IPS DF 4.7 (cell line): ENCODE measurements around the gene HSD3B2.
A peak's percentile ranks its signal among the peaks of the same experiment; 100 is the strongest.
"Not testable (repeated sequence)": the region's sequence is repeated elsewhere in the genome, so short reads cannot be mapped to it uniquely, and the experiment has no call there.

Source experiments
- DNase-seq: peaks from one replicate; pipeline ENCODE4 v3.0.0-alpha.2; 2013; ENCODE audit warnings: low spot score; ENCODE audit errors: extremely low read depth

Gene HSD3B2

DNA sequence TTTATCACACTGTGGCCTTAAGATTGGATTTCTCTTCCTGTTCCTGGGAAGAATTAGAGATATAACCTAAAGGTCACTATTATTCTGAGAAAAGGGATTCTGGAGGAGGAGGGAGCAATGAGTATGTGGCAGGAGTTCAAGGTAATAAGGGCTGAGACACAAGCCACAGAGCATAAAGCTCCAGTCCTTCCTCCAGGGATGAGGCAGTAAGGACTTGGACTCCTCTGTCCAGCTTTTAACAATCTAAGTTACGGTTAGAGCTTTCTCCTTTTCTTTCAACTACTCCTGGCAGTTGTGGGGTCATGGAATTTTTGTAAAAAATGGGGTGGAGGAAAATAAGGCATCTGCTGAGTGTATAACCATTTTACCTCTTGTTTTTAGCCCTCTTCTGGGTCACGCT lies at the start of gene HSD3B2:
Gene HSD3B2, plus strand, starts transcription at position 201 of the 400 bp plus-strand sequence. CDS start 270 bp downstream, outside the sequence.
- no peak for DNase-seq

DNA sequence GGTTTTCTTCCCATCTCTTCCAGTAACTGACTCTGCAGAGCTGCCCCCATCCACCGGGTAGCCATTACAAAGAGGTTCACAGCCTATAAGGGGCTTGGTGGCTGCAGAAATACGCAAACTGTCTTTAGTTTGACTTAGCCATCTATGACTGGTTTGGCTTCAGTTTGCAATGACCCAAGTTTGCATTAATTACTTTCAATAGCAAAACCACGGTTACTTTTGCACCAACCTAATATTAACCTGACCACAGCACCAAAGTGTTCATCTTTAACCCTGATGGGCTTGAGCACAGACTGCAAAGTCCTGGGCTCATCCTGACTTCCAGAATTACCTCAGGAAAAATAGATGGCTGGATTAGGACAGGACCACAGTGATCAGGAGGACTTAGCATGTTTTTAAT lies 48.5 kb upstream of the HSD3B2 start:
- DNase-seq, result no peak

GRCh38 chr1:119367432-119368124 lies 47.4 kb upstream of the HSD3B2 start:
- peak; percentile 38 for DNase-seq

DNA sequence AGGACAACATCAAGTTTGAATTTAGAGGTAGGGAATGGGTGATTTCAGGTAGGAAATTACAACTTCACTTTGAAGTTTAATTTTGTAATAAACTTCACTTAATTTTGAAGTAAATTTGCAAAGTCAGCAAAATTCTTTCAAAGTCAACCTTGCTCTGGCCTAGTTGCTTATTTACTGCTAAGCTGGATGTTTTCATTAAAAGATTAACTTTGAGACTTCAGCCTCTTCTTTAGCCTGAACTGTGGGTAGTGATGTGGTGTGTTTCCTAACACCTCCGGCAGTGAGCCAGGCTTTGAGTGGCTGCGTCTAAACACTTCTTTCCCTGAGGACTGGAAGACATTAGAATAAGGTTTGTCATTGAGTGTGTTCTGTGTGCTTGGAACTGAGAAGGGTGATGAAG lies 46.4 kb upstream of the HSD3B2 start, which contains the start of gene HAO2:
Gene HAO2, plus strand, starts transcription at position 232 of the 400 bp plus-strand sequence. CDS start 12,301 bp downstream, outside the sequence.
- DNase-seq, result no peak

DNA sequence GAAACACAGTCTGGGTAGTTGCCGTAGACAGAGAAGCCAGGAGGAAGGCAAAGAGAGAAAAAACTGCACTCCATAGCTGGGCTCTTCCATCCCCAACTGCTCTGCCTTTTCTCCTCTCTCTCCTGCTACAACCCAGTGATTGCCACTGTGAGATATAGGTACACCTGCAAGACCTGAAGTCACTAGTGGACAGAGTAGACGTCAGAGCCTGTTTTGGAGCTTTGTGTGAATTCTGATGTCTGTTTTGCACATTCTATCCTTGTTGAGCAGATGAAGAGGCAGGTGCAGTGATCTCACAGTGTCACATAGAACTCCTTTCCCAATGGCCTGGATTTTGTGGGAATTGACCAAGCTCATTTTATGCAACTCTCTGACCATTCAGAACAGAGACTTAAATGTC lies 44.2 kb upstream of the HSD3B2 start:
- no peak for DNase-seq

DNA sequence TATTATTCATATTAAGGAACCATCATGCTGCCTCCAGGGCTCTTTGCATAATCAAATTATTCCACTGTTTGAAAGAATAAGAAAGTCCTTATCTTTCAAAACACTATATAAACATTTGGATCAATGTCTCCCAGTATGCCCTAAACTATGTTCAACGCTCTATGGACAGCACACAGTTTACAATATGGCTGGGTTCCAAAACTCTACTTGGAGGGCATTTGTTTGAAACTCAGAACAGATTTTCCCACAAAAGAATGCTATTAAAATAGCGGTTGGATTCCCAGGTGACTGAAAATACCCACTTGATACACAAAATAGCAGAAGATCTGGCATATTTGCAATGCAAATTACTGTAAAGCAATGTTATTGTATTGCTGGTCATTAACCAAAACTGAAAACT lies 43.1 kb upstream of the HSD3B2 start:
- DNase-seq, result no peak

DNA sequence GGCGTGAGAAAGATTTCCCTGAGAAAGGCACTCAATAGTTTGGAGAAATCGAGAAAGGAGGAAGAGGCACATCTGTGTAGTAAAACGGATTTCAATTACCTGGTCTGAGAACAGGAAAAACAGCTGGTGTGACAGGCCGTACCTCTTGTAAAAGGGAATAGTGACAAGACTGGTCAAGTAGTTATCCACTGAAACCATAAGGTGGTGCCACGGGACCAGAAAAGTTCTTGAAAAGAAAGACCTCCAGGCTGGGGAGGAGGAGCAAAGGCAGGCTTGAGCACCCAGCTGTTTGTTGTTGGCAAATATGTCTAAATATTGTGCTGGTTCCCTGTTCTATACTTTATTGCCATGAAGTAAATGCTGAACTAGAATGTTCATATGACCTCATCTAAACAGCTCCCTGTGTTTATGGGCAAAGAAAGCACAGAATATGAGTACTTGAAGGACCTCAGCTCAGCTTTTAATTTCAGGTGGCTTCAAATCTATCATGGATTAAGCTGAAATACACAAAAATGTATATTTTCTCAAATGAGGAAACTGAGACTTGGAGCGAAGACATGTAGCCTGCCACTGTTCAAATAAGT lies 42.4 kb upstream of the HSD3B2 start:
- DNase-seq, result peak; percentile 51

DNA sequence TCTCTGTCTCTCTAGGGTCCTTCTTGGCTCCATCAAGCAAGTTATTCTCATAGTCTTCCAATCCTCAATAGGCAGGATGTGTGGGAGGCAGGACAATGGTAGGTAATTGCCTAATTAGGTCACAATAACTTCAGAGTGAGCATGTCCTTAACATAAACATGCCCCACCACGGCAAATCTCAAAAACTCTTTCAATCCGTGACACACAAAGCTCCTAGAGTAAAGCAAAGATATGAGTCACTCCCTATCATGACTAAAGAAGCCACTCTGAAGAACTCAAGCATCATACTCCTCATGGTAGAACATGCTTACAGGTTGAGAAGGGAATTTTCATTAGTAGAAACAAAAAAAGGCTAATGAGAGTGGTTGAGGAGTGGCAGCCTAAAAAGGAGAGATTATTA lies 41.5 kb upstream of the HSD3B2 start:
- no peak for DNase-seq

DNA sequence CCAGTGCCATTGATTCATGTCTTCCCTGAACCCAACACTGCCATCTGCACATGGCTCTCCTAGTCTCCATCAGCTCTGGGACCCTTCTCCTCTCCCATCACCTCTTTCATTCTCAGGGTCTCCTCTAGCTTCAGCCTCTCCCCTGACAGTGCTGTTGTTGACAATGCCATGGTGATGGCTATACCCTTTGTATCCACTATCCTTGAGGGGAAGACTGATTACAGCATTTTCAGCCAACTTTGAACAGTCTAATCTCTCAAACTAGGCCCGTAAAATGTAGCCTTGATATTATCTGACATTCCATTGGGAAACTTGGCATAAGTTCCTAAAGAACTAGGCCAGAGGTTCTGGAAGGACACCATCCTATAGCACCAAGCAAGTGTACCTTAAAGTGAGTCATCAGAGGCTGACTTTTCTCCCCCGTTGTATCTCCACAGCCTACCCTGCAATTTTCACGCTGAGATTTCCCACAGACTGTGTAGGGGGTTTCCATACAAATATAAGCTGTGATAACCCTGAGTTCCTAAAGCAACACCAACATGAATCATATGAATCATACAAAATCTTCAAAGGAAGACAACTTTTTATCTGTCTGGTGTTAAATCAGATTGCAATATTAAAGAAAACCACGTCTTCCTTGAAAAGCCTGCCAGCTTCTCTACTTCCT lies 40.6 kb upstream of the HSD3B2 start:
- DNase-seq, result no peak

DNA sequence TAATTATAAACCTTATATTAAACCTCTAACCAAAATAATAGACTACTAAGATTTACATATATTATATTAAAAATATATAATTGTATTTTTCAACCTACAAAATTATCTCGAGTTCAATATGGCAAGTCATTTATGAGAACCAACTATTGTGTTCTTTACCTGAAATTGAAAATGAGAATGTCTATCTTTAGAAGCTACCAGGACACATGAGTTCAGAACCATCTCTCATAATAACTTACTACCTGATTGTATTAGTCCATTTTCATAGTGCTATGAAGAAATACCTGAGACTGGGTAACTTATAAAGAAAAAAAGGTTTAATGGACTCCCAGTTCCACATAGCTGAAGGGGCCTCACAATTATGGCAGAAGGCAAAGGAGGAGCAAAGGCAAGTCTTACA lies 39.6 kb upstream of the HSD3B2 start:
- no peak for DNase-seq

DNA sequence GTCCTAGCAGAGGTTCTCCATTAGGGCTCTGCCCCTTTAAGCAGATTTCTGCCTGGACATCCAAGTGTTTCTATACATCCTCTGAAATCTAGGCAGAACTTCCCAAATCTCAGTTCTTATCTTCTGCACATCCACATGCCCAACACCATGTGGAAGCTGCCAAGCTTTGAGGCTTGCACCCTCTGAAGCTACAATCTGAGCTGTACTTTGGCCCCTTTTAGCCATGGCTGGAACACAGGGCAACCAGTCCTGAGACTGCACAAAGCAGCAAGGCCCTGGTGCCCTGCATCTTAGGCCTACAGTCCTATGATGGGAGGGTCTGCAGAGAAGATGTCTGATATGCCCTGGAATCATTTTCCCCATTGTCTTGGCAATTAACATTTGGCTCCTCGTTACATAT lies 38.4 kb upstream of the HSD3B2 start:
- DNase-seq, result no peak

GRCh38 chr1:119377594-119377993 lies 37.4 kb upstream of the HSD3B2 start:
- DNase-seq, result not testable (repeated sequence)

DNA sequence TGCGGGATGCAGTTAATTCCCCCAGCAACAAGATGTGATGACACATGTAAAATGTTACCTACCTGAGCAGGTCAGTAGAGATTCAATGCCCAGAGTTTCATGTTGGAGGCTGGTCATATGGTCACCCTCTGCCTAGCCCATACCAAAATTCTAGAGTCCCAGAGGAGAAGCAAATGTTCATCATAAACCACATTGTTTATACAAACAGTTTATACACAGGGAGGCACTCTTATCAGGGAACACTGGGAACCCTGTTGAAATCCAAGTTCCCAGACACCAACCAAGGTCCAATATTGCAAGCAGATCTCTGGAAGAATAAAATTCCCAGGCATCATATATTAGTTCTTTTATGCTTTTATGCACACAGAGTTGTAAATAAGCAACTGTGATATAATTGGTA lies 35.8 kb upstream of the HSD3B2 start:
- DNase-seq, result no peak

DNA sequence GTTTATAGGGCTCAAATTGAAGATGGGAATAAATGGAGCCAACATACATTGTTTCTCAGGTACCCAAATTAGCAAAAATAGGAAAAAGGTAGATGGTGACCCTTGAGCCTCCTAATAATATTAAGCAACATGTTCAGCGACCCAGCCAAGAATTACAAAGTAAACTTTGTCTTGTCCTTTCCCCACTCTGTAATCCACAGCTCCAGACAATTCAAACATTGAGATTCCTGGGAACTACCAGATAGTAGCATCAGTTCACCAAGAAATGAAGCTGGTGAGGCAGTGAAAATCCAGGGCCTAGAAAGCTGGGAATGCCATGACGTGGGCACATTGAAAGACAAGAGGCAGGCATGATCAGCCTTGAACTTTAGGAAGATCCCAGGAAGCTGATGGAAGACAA lies 34.6 kb upstream of the HSD3B2 start:
- no peak for DNase-seq

DNA sequence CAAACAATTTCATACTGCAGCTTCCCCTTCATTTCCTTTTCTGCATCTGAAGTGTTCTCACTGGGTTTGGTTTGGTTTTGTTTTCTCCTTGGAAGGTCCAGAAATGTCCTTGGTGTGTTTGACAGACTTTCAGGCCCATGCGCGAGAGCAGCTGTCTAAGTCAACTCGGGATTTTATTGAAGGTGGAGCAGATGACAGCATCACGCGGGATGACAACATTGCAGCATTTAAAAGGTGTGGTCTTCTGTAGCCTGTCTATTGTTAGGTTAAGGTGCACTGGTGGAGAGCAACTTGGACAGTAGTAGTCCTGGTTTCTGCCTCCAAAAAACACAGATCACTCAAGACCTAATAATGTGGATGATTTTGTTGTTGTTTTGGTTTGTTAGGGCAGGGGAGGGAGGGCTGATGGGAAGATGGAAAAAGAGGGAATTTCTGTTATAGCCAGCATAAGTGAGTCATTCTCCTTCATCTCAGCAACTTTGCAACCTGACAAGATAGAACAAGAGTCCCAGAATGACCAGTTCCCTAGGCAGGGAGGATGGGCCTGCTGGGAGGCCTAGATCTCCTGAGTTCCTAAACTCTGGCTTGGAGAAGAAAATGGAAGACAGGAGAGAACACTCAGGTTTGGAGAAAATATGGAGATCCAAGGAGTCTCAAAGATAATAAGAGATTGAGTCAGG lies 33.8 kb upstream of the HSD3B2 start:
- DNase-seq, result no peak

GRCh38 chr1:119384591-119384990 lies 30.4 kb upstream of the HSD3B2 start:
- DNase-seq, result no peak

GRCh38 chr1:119385650-119386049 lies 29.3 kb upstream of the HSD3B2 start:
- no peak for DNase-seq

DNA sequence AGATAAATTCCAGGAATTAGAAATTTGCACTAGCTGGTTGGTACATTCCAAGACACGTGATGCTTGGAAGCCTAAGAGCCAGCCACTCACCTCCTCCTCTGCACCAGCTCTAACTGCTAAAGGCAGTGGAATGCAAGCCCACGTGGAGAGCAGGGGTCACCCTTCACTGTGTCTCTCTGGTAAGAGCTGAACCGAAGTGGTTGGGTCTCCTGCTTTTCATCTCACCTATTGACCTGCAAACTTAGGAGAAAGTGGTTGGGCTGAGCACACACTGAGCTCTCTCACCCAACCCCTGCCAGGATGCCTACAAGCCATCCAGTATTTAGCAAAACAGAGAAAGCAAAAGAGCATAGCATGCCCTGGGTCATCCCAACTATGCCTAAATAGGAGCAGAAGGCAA lies 27.1 kb upstream of the HSD3B2 start:
- no peak for DNase-seq

GRCh38 chr1:119388450-119388849 lies 26.5 kb upstream of the HSD3B2 start:
- no peak for DNase-seq

GRCh38 chr1:119390526-119390925 lies 24.4 kb upstream of the HSD3B2 start:
- no peak for DNase-seq

GRCh38 chr1:119391749-119392148 lies 23.2 kb upstream of the HSD3B2 start:
- no peak for DNase-seq

- no peak for DNase-seq
Observed at GRCh38 chr1:119394085-119394484, 20.9 kb upstream of the HSD3B2 start.
